Measurements from ENCODE around the gene ATRAID.

GRCh38 chr2:27263287-27264252 lies 51.7 kb downstream of the ATRAID start:
- TF ChIP-seq POLR2A (IDR thresholded peaks at IDR 0.05; ENCODE audit: low read depth, low read length) (no peak), POLR2AphosphoS5 (IDR thresholded peaks at IDR 0.05; ENCODE audit: low read depth, low read length) (no peak), PAX5 (IDR thresholded peaks at IDR 0.05; ENCODE audit: insufficient read depth, low read length, severe bottlenecking) (no peak), SPI1 (IDR thresholded peaks at IDR 0.05; ENCODE audit: low read depth, low read length) (no peak)

Measured in GM12891 (cell line).